ENCODE measurements around the gene CBX7. TPM values are rescaled to one million over a fixed set of nuclear protein-coding genes. Genes with fewer than 3 reads are reported as not detected.
"Not testable (repeated sequence)": the region's sequence is repeated elsewhere in the genome, so short reads cannot be mapped to it uniquely, and the experiment has no call there.

The CBX7 gene
- total RNA-seq, 1 experiment from 2014 or later, result 1.7 TPM

- H3K9ac ChIP-seq (ENCODE audit: low read length), result no peak overlapping the region
- no peaks in the 10 kb centered on the region for H3K79me2 ChIP-seq (ENCODE audit: low read length)
- H3K9me3 ChIP-seq (ENCODE audit: low read length), result no peaks in the 10 kb centered on the region
- H3K27ac ChIP-seq (ENCODE audit: low read length), result no peak overlapping the region
- no peak overlapping the region for H3K4me2 ChIP-seq (ENCODE audit: low read depth, low read length, poor library complexity, severe bottlenecking)
- H4K20me1 ChIP-seq (ENCODE audit: insufficient read depth, low read depth, low read length), result no peaks in the 10 kb centered on the region
- no peaks in the 10 kb centered on the region for H3K27me3 ChIP-seq (ENCODE audit: low read length)
- no peak overlapping the region for H3K4me3 ChIP-seq (ENCODE audit: low read length)
- H3K9me2 ChIP-seq (replicated peaks; ENCODE audit: insufficient read depth, low read length), result no peaks in the 10 kb centered on the region
- DNase-seq, result no peak
- no peak overlapping the region for H2AFZ ChIP-seq (ENCODE audit: low read length)
- H3K36me3 ChIP-seq (ENCODE audit: insufficient read depth, low read length), result no peaks in the 10 kb centered on the region
- no peaks in the 10 kb centered on the region for H3K4me1 ChIP-seq (ENCODE audit: low read length)
These were observed 24.4 kb upstream of the CBX7 start for GRCh38 chr22:39176714-39177455.

DNA sequence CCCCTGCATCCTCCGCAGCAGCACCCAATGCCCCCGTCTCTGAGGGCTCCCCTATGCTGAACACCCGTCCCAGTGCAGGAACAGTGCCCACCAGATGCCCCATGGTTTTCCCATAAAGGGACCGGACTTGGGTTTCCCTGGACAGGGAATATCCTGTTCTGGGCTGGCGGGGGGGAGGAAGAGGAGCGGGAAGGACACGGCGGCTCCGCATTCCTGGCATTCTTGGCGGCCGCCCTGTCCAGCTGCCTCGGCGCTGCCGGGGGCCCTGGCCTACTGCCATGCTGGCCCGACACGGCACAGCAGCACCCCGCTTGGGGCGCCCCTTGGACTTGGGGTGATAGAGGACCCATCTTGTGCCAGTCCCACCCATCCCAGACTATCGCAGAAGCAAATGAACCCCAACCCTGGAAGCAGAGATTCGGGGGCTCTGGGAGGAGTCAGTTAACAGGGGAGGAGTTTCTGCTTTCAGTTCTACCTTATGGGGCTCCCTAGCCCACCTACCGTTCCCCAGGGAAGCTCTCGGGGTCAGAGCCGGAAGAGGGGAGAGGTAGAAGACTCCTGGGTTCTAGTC lies 23.7 kb upstream of the CBX7 start:
- peaks cover 1% of the 10 kb centered on the region for H3K4me1 ChIP-seq (ENCODE audit: low read length)

GRCh38 chr22:39175353-39176142 lies 23.1 kb upstream of the CBX7 start:
- H3K27me3 ChIP-seq (ENCODE audit: low read length), result no peaks in the 10 kb centered on the region
- H4K20me1 ChIP-seq (ENCODE audit: insufficient read depth, low read depth, low read length), result no peaks in the 10 kb centered on the region
- peaks cover 6% of the 10 kb centered on the region for H3K4me1 ChIP-seq (ENCODE audit: low read length)
- no peaks in the 10 kb centered on the region for H3K36me3 ChIP-seq (ENCODE audit: insufficient read depth, low read length)
- H3K9ac ChIP-seq (ENCODE audit: low read length), result no peak overlapping the region
- H3K9me2 ChIP-seq (replicated peaks; ENCODE audit: insufficient read depth, low read length), result no peaks in the 10 kb centered on the region
- no peaks in the 10 kb centered on the region for H3K9me3 ChIP-seq (ENCODE audit: low read length)
- no peak overlapping the region for H3K4me2 ChIP-seq (ENCODE audit: low read depth, low read length, poor library complexity, severe bottlenecking)
- H2AFZ ChIP-seq (ENCODE audit: low read length), result no peak overlapping the region
- DNase-seq, result no peak
- no peak overlapping the region for H3K27ac ChIP-seq (ENCODE audit: low read length)
- no peak overlapping the region for H3K4me3 ChIP-seq (ENCODE audit: low read length)
- no peaks in the 10 kb centered on the region for H3K79me2 ChIP-seq (ENCODE audit: low read length)

More for the DNA sequence above, 23.7 kb upstream of the CBX7 start:
- Histone ChIP-seq H4K20me1 (ENCODE audit: insufficient read depth, low read depth, low read length) (no peaks in the 10 kb centered on the region), H3K9ac (ENCODE audit: low read length) (no peak overlapping the region), H3K9me3 (ENCODE audit: low read length) (no peaks in the 10 kb centered on the region), H3K4me3 (ENCODE audit: low read length) (no peak overlapping the region), H3K79me2 (ENCODE audit: low read length) (no peaks in the 10 kb centered on the region), H3K27me3 (ENCODE audit: low read length) (no peaks in the 10 kb centered on the region), H3K36me3 (ENCODE audit: insufficient read depth, low read length) (no peaks in the 10 kb centered on the region), H3K4me2 (ENCODE audit: low read depth, low read length, poor library complexity, severe bottlenecking) (no peak overlapping the region), H2AFZ (ENCODE audit: low read length) (no peak overlapping the region), H3K27ac (ENCODE audit: low read length) (no peak overlapping the region), H3K9me2 (replicated peaks; ENCODE audit: insufficient read depth, low read length) (no peaks in the 10 kb centered on the region)
- no peak for DNase-seq

DNA sequence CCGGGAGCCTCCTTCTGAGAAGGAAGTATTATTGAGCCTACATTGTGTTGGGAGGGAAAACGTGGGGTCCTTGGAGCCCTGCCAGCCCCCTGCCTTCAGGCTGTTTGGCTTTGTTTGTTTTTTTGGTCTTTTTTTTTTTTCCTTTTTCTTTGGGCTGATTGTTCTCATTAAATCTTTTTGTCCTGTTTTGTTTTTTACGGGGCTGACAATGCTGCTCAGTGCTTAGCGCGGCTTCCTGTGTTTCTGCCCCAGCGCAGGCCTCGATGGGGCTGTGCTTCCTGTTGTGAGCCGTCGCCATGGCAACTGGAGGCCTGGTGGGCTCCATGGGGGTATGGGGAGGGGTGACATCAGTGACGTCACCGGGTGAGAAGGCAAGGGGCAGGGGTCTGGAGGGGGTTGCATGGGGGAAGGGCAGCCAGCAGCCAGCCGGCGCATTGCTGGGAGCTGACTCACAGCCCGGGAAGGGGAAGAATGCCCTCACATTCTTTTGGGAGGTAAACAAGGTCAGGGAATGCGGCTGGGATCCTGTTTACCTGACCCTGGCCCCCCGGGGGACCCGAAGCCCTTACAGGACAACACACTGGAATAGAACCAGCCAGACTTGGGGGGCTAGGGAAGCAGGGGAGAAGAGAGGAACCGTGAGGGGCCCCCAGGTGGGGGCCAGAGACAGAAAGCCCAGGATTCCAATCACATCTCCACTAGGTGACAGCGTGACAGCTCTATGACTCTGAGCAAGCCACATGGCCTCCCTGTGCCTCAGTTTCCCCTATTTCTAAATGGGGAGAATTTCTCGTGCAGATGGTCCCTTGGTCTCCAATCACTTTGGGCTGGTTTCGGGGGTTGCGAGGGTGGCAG lies 22.2 kb upstream of the CBX7 start:
- Histone ChIP-seq H3K79me2 (ENCODE audit: low read length) (no peaks in the 10 kb centered on the region), H4K20me1 (ENCODE audit: insufficient read depth, low read depth, low read length) (no peaks in the 10 kb centered on the region), H3K4me1 (ENCODE audit: low read length) (peaks cover 6% of the 10 kb centered on the region), H3K9ac (ENCODE audit: low read length) (no peak overlapping the region), H3K4me3 (ENCODE audit: low read length) (no peak overlapping the region), H3K9me2 (replicated peaks; ENCODE audit: insufficient read depth, low read length) (no peaks in the 10 kb centered on the region), H3K4me2 (ENCODE audit: low read depth, low read length, poor library complexity, severe bottlenecking) (no peak overlapping the region), H3K27me3 (ENCODE audit: low read length) (no peaks in the 10 kb centered on the region), H3K9me3 (ENCODE audit: low read length) (no peaks in the 10 kb centered on the region), H3K36me3 (ENCODE audit: insufficient read depth, low read length) (no peaks in the 10 kb centered on the region), H3K27ac (ENCODE audit: low read length) (no peak overlapping the region), H2AFZ (ENCODE audit: low read length) (no peak overlapping the region)
- no peak for DNase-seq

- DNase-seq, result no peak
- Histone ChIP-seq H3K4me1 (ENCODE audit: low read length) (peaks cover 6% of the 10 kb centered on the region), H3K79me2 (ENCODE audit: low read length) (no peaks in the 10 kb centered on the region), H3K36me3 (ENCODE audit: insufficient read depth, low read length) (no peaks in the 10 kb centered on the region), H4K20me1 (ENCODE audit: insufficient read depth, low read depth, low read length) (no peaks in the 10 kb centered on the region), H3K9ac (ENCODE audit: low read length) (no peak overlapping the region), H3K27me3 (ENCODE audit: low read length) (no peaks in the 10 kb centered on the region), H3K4me2 (ENCODE audit: low read depth, low read length, poor library complexity, severe bottlenecking) (no peak overlapping the region), H3K9me3 (ENCODE audit: low read length) (no peaks in the 10 kb centered on the region), H3K9me2 (replicated peaks; ENCODE audit: insufficient read depth, low read length) (no peaks in the 10 kb centered on the region), H2AFZ (ENCODE audit: low read length) (no peak overlapping the region), H3K4me3 (ENCODE audit: low read length) (no peak overlapping the region), H3K27ac (ENCODE audit: low read length) (no peak overlapping the region)
These were observed 21.5 kb upstream of the CBX7 start for GRCh38 chr22:39173787-39174497.

DNA sequence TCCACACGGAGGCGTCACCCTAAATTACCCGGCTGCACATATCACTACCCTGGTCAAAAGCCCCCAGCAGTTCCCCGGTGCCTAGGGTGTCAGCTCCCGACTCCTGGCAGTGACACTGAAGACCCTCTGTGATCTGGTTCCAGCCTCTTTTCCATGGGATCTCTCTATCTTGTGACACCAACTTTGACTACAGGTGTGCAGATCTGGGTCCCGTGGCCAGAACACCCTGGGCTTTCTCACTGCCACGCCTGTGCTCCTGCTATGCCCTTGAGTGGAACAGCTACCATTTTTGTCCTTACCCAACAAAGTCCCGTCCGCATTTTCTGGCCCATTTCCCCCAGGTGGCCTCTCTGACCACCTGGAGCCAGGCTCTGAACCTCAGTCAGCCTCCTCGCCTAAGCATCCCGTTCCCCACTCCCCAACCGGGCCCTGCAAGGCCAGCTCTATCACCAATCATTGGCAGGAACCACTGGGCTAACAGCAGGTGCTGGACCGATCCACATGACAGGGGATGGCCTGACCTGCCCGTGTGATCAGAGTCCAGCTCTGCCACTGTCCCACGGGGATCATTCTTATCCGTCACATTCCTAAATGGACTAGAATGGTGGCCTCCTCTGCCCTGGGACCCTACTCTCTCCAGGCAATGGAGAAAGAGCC lies 20.7 kb upstream of the CBX7 start:
- H2AFZ ChIP-seq (ENCODE audit: low read length), result no peak overlapping the region
- no peaks in the 10 kb centered on the region for H3K27me3 ChIP-seq (ENCODE audit: low read length)
- no peak overlapping the region for H3K27ac ChIP-seq (ENCODE audit: low read length)
- H3K36me3 ChIP-seq (ENCODE audit: insufficient read depth, low read length), result no peaks in the 10 kb centered on the region
- no peak for DNase-seq
- no peaks in the 10 kb centered on the region for H3K9me3 ChIP-seq (ENCODE audit: low read length)
- H4K20me1 ChIP-seq (ENCODE audit: insufficient read depth, low read depth, low read length), result no peaks in the 10 kb centered on the region
- no peak overlapping the region for H3K4me3 ChIP-seq (ENCODE audit: low read length)
- H3K9ac ChIP-seq (ENCODE audit: low read length), result no peak overlapping the region
- H3K79me2 ChIP-seq (ENCODE audit: low read length), result no peaks in the 10 kb centered on the region
- H3K4me2 ChIP-seq (ENCODE audit: low read depth, low read length, poor library complexity, severe bottlenecking), result no peak overlapping the region
- no peaks in the 10 kb centered on the region for H3K9me2 ChIP-seq (replicated peaks; ENCODE audit: insufficient read depth, low read length)
- peaks cover 6% of the 10 kb centered on the region for H3K4me1 ChIP-seq (ENCODE audit: low read length)

DNA sequence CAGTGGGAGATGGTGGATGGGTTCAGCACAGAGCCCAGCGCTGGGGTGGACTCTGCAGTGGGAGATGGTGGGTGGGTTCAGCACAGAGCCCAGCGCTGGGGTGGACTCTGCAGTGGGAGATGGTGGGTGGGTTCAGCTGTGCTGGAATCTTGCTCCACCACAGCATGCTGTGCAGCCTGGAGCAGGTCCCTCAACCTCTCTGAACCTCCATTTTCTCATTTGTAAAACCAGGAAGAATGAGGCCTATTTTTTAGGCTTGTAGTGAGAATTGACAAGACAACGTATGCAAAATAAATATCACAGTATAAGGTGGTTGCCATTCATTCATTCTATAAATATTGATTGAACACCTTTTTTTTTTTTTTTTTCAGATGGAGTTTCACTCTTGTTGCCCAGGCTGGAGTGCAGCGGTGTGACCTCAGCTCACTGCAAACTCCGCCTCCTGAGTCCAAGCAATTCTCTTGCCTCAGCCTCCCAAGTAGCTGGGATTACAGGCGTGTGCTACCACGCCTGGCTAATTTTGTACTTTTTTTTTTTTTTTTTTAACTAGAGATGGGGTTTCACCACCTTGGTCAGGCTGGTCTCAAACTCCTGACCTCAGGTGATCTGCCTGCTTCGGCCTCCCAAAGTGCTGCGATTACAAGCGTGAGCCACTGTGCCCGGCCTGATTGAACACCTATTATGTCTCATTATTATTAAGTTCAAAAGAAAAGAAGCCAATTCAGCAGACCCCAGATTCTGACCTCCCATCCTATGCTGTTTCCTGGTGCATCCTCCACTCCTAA lies 20.0 kb upstream of the CBX7 start:
- H3K9ac ChIP-seq (ENCODE audit: low read length); H3K4me2 ChIP-seq (ENCODE audit: low read depth, low read length, poor library complexity, severe bottlenecking); H2AFZ ChIP-seq (ENCODE audit: low read length); H3K36me3 ChIP-seq (ENCODE audit: insufficient read depth, low read length); H3K9me2 ChIP-seq (replicated peaks; ENCODE audit: insufficient read depth, low read length); H3K9me3 ChIP-seq (ENCODE audit: low read length); H4K20me1 ChIP-seq (ENCODE audit: insufficient read depth, low read depth, low read length); H3K27ac ChIP-seq (ENCODE audit: low read length); H3K4me3 ChIP-seq (ENCODE audit: low read length); DNase-seq; H3K79me2 ChIP-seq (ENCODE audit: low read length); H3K27me3 ChIP-seq (ENCODE audit: low read length); H3K4me1 ChIP-seq (ENCODE audit: low read length): not testable (repeated sequence)
